Thyroid gland (tissue), 4 donors: ENCODE results near the gene CEP295NL.

ENCODE experiments used
- POLR2A ChIP-seq, 2 donors: fragments of 450-650 bp; IDR thresholded peaks; one replicate each; pipeline ENCODE4 v1.6.1; 2017; ENCODE audit warnings: antibody characterized with exemption in 2 of 2, mild to moderate bottlenecking in 2 of 2, moderate library complexity in 1 of 2
- TF ChIP-seq, protein P1 (sequence below), 6 experiments: fragments of 200-600 bp in 3 of 6; fragments of 450-650 bp in 3 of 6; sonication (generic) in 3 of 6; IDR thresholded peaks; one replicate each; pipeline ENCODE4 v1.5.1; 2016 to 2019; ENCODE audit warnings: antibody characterized with exemption in 6 of 6, mild to moderate bottlenecking in 2 of 6, inconsistent platforms in 1 of 6, moderate library complexity in 1 of 6

DNA sequence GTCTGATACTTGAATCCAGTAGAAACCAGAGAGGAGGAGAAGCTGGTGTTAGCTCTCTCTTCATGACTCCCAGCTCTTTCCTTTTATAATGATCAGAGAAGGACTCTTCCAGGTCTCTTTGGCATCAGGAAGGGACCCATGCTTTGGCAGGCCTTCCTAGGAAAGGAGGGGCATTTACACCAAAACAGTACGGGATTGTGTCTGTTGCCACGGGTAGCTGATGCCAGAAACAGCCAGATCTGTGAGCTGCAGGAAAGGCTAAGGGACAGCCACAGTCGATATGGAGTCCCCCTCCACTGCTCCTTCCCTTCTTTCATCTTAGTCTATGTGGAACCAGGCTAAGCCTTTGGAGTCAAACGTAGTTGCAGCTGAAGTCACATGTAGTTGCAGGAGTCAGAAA is 9.3 kb downstream of the CEP295NL start:
- TF ChIP-seq, protein P1, sequence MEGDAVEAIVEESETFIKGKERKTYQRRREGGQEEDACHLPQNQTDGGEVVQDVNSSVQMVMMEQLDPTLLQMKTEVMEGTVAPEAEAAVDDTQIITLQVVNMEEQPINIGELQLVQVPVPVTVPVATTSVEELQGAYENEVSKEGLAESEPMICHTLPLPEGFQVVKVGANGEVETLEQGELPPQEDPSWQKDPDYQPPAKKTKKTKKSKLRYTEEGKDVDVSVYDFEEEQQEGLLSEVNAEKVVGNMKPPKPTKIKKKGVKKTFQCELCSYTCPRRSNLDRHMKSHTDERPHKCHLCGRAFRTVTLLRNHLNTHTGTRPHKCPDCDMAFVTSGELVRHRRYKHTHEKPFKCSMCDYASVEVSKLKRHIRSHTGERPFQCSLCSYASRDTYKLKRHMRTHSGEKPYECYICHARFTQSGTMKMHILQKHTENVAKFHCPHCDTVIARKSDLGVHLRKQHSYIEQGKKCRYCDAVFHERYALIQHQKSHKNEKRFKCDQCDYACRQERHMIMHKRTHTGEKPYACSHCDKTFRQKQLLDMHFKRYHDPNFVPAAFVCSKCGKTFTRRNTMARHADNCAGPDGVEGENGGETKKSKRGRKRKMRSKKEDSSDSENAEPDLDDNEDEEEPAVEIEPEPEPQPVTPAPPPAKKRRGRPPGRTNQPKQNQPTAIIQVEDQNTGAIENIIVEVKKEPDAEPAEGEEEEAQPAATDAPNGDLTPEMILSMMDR (IDR thresholded peaks at IDR 0.05) = no peak
- no peak for TF ChIP-seq POLR2A (IDR thresholded peaks at IDR 0.05)
